LNCAP (cell line): Measurements from ENCODE around the gene HSPB6.

Experiments used
- TF ChIP-seq, protein P1 (sequence below): fragments of 450-650 bp; IDR thresholded peaks from 2 replicates; pipeline ENCODE4 v1.5.1; 2017; ENCODE audit warnings: mild to moderate bottlenecking

The HSPB6 gene

DNA sequence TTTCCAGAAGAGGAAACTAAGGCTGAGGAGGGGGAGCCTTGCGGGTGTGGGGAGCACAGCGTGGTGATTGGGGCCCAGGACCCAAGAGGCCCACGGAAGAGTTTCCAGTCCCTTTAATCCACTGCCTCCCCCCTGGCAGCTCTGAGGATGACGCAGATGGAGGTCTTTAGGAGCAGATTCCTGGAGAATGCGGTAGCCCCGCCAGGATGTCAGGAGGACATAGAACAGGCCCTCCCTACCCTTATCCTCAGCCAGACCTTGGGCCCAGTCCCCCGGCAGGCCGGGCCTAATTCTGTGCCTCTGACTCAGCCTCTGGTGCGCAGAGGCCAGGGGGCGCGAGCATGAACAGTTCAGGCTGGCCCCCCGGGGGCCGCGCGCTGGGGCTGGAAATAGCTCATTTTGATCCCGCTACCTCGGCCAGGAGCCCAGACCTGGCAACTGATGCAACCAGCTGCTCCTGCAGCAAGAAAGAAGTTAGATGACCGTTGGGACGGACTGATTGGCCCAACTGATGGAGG lies 461 bp upstream of the HSPB6 start:
- TF ChIP-seq, protein P1, sequence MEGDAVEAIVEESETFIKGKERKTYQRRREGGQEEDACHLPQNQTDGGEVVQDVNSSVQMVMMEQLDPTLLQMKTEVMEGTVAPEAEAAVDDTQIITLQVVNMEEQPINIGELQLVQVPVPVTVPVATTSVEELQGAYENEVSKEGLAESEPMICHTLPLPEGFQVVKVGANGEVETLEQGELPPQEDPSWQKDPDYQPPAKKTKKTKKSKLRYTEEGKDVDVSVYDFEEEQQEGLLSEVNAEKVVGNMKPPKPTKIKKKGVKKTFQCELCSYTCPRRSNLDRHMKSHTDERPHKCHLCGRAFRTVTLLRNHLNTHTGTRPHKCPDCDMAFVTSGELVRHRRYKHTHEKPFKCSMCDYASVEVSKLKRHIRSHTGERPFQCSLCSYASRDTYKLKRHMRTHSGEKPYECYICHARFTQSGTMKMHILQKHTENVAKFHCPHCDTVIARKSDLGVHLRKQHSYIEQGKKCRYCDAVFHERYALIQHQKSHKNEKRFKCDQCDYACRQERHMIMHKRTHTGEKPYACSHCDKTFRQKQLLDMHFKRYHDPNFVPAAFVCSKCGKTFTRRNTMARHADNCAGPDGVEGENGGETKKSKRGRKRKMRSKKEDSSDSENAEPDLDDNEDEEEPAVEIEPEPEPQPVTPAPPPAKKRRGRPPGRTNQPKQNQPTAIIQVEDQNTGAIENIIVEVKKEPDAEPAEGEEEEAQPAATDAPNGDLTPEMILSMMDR: no peak

DNA sequence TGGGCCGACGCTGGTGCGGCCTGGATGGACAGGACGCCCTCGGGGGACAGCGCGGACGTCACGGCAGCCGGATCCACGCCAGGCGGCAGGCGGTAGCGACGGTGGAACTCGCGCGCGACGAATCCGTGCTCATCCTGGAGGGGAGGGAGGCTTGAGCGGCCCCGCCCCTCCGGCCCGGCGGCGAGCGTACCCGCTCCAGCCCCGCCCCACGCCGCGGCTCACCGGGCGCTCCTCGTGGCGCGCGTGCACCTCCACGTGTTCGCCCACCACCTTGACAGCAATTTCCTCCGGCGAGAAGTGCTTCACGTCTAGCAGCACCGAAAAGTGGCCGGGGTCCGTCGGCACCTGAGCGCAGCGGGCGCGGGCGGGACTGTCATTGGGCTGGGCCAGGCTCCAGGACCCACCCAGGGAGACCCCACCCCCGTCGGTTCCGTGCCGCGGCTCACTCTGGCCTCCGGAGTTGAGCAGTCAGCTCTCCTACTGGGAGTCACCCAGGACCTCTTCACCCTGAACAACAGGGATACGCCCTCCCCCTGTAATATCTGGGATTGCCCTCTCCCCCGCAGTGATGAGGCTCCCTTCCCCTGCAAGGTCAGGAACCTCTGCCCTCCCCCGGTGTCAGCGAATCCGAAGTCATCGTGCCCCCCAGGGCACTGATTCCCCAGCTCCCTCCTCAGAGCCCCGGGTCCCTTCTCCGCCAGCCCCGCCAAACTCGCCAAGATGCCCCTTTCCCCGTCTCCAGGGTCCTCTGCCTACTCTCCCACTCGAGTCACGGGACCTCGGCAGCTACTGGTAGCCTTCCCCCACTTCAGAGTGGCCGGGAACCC lies 1.1 kb downstream of the HSPB6 start:
- TF ChIP-seq, protein P1: no peak

DNA sequence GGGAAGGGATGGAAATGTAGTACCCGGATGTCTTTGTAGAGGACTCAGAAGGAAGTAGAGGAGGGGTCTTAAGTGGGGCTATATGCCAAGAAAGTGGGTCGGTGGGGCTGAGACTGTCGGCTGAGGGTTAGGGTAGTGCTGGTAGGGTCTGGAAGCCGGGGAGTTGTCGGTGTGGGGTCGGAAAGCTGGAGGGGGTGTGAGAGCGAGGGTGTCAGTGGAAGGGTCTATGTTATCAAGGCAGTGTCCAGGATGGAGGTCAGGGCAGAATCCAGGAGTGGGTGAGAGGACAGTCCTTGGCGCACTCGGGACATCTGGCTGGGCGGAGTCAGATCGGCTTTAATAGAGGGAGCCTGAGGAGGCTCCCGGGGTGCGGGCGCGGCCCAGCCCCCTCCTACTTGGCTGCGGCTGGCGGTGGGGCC lies 1.7 kb downstream of the HSPB6 start:
- TF ChIP-seq, protein P1: no peak

DNA sequence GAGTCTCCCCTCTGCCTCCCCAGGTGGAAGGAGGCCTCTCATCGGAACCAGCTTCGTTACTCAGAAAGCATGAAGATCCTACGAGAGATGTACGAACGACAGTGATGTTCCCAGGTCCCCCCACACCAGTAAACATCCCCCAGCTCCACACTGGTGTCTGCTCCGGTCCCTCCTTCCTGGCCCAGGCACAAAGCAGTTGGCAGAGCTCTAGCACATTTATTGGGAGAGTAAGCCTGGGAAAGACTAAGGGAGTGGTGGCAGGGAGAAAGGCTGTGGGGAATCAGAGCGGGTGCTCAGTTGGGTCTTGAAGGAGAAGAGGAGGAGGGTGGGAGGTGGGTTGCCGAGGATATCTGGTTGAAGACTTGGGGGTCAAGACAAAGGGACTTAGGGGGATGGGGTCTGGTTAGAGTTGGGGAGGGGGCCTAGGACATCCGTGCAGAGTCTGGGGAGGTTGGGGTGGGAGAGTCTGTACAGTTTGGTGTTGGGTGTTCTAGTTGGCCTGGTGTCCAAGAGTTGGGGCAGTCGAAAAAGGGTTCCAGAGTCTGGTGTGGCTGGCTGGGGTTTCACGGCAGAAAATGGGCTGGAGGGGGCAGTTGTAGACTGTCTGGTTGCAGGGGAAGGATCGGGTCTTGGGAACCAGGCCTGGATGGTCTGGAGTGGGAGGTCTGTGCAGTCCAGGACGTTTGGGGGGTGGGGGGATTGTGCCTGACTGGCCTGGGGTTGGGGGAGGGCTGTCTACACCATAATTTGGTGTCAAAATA lies 2.3 kb downstream of the HSPB6 start:
- TF ChIP-seq, protein P1: no peak

DNA sequence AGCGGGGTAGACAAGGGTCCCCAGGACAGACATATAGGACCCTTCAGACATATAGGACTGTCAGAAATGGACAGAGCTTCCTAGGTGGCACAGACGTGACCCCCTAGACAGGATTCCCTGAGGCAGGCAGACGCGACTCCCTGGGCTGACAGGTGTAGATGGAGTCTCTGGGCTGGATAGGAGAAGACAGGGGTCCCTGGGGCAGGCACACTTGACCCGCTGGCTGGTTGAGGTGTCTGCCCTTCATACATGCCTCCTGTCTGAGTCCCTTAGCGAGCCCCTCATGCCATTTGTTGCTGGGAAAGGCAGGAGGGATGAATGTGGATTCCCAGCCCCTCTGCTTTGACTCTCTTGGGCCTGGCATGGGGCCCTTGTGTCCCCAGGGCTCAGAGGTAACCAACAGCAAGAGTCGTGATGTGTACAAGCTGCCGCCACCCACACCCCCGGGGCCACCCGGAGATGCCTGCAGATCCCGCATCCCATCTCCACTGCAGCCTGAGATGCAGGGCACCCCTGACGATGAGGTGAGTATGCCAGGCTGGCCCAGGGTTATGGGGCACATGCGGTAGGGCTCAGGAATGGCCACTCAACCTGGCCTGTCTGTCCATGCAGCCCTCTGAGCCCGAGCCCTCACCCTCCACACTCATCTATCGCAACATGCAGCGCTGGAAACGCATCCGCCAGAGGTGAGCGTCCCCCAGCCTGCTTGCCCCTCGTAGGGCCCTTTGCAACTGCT lies 3.0 kb downstream of the HSPB6 start:
- TF ChIP-seq, protein P1: no peak

DNA sequence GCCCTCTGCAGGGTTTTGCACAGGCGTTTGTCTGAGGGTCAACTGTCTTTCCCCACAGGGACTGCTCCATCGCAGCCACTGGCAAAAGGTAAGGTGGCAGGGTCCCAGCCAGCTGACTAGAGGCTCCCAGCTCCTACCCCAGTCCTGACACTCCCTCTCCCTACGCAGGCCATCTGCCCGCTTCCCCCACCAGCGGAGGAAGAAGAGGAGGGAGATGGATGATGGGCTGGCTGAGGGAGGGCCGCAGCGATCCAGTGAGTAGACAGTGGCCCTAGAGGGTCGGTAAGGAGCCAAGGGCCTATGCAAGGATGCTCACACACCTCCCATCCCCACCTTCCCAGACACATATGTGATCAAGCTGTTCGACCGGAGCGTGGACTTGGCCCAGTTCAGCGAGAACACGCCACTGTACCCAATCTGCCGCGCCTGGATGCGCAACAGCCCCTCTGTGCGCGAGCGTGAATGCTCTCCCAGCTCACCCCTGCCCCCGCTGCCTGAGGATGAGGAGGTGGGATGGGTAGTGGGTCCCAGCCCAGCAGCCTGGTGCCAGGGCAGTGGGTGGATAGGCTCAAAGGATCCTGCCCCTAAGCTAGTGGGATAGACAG lies 4.0 kb downstream of the HSPB6 start:
- TF ChIP-seq, protein P1: no peak
